Left hindlimb (tissue), 1 donor: ENCODE results near the gene EPHB1.
"Not testable (repeated sequence)": the region's sequence is repeated elsewhere in the genome, so short reads cannot be mapped to it uniquely, and the experiment has no call there.

Source experiments
- DNase-seq: peaks from one replicate; pipeline ENCODE4 v3.0.0-alpha.2; 2018

Gene EPHB1

GRCh38 chr3:135014566-135014965 is 219.5 kb downstream of the EPHB1 start:
- no peak for DNase-seq

GRCh38 chr3:135017003-135017893 is 222.2 kb downstream of the EPHB1 start:
- DNase-seq, result no peak

DNA sequence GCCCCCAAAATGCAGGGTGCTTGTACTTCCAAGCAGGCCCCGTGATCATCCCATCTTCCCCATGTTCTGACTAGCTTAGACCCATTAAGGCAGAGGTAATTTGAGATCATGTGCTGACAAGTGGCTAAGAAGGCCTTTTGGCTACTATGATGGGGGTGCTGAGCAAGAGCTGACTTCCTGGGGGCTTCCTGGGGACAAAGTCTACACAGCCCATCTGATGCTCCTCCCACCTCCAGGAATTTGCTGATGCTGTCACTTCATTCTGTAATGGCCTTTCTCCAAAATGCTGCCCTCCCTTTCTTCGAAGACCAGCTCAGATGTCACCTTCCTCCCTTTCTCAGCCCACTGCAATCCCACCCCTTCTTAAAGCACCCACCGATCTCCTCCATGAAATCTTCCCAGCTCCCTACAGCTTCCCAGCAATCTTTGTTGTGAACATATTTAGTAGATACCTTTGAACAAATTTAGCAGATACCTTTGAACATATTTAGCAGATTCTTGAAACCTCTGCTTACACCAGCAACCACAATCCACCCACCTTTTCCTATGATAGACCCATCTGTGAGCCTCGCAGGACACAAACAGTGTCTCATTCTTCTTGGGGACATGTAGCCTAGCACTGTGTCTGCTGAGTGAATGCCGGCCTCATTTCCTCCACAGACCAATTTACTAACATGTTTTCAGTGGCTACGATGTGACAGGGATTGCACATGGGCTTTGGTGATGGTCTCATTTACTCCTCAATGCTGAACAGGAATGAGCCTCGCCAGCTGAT is 223.3 kb downstream of the EPHB1 start:
- no peak for DNase-seq

DNA sequence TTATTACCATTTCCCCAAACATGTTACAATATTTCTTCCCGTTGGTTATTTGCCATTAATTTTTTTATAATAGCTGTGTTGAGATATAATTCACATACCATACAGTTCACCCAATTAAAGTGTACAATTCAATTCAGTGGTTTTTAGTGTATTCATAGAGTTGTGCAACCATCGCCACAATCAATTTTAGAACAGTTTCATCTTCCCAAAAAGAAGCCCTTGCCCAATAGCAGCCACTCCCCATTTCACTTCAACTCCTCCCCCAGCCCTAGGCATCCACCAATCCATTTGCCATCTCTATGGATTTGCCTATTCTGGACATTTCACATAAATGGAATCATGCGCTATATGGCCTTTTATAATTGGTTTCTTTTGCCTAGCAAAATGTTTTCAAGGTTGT is 225.1 kb downstream of the EPHB1 start:
- no peak for DNase-seq

GRCh38 chr3:135023996-135024658 is 229.1 kb downstream of the EPHB1 start:
- no peak for DNase-seq

DNA sequence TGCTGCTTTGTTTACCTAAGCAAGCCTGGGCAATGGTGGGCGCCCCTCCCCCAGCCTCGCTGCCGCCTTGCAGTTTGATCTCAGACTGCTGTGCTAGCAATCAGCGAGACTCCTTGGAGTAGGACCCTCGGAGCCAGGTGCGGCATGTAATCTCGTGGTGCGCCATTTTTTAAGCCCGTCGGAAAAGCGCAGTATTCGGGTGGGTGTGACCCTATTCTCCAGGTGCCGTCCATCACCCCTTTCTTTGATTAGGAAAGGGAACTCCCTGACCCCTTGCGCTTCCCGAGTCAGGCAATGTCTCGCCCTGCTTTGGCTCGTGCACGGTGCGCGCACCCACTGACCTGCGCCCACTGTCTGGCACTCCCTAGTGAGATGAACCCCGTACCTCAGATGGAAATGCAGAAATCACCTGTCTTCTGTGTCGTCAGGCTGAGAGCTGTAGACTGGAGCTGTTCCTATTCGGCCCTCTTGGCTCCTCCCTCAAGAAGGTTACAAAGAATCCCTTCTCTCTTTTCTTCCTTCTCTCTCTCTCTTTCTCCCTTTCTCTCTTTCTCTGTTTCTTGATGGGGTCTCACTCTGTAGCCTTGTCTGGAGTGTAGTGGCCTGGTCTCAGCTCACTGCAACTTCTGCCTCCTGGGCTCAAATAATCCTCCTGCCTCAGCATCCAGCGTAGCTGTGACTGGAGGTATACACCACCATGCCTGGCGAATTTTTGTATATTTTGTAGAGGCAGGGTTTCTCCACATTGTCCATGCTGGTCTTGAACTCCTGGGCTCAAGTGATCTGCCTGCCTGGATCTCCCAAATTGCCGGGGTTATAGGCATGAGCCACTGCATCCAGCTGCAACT is 235.9 kb downstream of the EPHB1 start:
- not testable (repeated sequence) for DNase-seq

GRCh38 chr3:135033737-135034136 is 238.7 kb downstream of the EPHB1 start:
- no peak for DNase-seq

- no peak for DNase-seq
Observed at GRCh38 chr3:135034291-135034768, 239.3 kb downstream of the EPHB1 start.

DNA sequence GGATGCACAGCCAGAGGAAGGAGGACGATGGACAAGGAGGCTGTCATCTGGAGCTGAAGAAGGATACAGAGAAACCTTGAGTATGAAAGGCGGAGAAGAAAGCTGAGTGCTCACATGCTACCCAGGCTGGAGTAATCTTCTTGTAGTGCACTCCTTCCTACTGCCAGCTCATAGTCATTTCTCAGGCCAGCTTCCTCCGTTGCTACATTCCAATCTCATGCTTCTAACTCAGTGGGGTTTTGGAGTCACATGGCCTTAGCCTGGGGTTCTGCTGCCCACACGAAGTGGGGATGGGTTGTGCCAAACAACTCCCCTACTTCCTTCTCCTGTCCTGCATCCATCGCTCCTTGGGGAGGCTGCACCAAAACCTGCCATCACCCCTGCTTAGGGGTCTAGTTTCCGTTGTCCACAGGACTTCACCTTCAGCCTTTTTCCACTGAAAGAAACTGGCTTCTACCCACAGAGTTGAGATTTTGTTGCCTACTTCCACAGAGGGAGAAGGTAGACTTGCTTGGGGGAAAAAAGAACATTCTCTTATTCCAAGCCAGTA is 239.9 kb downstream of the EPHB1 start:
- no peak for DNase-seq

DNA sequence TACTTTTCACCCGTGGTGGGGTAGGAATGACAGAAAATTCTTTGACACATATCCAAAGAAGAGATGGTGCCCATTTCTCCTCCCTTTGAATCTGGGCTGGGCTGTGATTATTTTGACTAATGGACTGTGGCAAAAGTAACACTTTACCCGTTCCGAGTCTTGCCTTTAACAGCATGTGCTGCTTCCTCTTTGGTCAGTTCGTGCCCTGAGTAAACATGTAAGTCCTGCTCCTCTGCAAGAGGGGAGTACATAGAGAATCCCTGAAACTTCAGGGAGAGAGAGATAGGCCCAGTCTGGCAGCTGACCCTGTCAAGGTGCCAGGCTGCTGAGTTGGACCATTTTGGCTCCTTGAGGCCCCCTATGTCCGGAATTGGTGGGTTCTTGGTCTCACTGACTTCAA is 243.1 kb downstream of the EPHB1 start:
- DNase-seq, result no peak

- DNase-seq, result not testable (repeated sequence)
Observed at GRCh38 chr3:135039536-135039935, 244.5 kb downstream of the EPHB1 start.

DNA sequence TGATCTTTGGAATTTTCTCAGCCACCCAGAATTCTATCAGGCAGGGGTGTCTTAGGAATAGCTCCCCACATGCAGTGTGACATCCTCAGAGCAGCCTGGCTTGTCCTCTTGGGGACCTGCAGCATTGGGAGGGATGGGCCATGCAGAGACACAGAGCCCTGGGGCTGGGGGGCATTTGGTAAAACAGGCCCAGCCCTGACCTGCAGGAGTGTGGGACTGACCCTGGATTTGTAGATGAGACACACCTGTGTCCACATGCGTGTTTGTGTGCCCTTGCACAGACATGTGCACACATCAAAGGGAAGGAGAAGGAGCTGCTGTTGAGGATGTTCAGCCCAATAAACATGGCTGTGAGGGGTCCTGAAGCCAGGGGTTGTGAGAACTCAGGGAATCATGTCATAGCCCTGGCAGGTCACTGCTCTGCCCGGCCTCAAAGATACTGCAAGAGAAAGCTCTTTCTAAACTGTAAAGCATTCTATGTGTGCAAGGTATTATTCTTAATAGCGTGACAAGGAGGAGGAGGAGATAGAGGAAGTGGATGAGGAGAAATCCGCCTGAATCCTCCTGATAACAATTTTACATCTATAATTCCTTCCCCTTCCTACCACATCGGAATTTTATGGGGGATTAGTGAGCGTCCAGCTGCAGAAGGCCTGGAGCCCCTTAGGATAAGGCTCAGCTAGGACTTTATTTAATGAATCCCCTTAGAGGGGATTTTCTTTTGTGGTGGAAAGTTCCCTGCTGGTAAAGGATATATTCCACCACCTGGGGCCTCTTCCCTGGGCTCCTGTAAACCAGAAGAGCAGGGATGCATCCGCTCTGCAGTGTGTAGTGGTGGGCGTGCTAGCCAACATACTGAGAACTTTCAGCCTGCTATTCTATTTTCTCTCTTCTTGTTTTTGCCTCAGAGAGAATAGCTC is 245.5 kb downstream of the EPHB1 start:
- no peak for DNase-seq

DNA sequence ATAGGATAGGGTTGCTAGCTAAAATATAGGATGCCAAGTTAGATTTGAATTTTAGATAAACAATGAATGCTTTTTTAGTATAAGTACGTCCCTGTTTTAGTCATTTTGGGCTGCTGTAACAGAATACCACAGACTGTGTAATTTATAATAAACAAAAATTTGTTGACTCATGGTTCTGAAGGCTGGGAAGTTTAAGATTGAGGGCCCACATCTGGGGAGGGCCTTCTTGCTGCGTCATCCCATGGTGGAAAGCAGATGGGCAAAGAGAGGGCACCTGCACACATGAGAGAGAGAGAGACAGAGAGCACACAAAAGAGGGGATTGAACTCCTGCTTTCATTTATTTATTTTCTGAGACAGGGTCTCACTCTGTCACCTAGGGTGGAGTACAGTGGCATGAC is 246.5 kb downstream of the EPHB1 start:
- DNase-seq, result no peak

DNA sequence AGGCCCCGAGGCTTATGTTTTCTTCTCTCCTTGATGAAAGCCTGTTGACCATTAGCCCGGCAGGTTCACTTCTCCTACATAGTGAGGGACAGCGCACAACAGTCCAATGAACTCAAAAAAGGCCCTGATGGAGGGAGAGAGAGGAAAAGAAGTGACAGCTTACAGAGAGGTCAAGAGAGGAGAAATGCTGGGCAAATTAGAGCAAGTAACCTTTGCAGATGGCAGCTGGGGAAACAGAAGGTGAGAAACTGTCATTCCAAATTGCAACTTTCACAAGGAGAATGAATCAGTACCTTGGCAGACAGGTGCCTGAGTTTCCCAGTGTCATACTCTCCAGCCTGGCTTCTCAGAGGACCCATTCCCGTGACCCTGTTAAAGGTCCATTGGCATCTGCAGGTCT is 252.0 kb downstream of the EPHB1 start:
- no peak for DNase-seq

DNA sequence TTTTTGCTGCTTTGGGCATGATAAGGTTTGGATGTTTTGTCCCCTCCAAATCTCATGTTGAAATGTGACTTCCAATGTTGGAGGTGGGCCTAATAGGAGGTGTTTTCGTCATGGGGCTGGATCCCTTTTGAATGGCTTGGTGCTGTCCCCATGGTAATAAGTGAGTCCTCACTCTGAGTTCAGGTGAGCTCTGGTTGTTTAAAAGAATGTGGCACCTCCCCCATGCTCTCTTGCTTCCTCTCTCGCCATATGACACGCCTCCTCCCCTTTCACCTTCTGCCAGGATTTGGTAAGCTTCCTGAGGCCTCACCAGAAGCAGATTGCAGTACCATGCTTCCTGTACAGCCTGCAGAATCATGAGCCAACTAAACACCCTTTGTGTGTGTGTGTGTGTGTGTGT is 255.5 kb downstream of the EPHB1 start:
- DNase-seq, result no peak

- no peak for DNase-seq
Observed at GRCh38 chr3:135051409-135051973, 256.4 kb downstream of the EPHB1 start.

DNA sequence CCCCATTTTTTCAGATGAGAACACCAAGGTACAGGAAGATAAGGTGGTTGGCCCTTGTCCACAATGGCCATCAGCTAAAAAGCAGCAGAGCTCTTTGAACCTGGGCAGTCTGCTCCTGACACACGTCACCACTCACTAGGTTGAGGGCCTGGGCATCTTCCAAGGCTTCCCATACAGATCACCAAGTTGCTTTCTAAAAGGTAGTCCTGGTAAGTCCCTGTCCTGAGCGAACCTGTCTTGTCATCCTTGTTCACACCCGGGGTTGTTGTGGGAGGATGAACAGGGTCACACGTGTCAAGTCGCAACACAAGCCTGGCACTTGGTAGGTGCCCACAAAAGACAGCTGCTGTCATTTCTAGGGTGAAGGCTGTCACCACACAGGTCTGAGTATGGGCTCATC is 260.4 kb downstream of the EPHB1 start:
- DNase-seq, result no peak

- no peak for DNase-seq
Observed at GRCh38 chr3:135056084-135056730, 261.1 kb downstream of the EPHB1 start.

- DNase-seq, result no peak
Observed at GRCh38 chr3:135056733-135057310, 261.8 kb downstream of the EPHB1 start.

DNA sequence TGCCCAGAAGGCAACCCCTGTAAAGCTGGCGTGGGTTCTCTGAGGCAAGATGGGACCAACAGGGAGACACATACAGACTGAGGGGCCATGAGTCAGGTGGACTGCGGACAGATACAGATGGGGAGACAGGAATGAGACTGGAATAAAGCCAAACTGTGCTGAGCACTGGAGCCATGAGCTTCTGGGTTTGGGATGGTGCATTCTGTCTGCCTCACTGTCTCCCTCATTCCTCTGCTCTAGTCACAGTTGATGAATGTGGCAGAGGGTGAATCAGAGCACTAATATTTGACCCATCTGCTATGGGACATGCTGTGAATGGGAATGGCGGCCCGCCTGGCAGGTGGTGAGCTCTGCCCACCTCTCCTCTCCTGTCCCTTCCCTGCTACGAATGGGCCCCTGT is 262.9 kb downstream of the EPHB1 start:
- DNase-seq, result no peak
